GM12873 (cell line): Measurements from ENCODE around the gene RAB3C.

Experiments
- TF ChIP-seq, protein P1 (sequence below): IDR thresholded peaks from 2 replicates; pipeline ENCODE4 v1.5.1; 2012; ENCODE audit warnings: low read depth, mild to moderate bottlenecking, moderate library complexity, low read length, control low read depth; ENCODE audit not compliant: insufficient read depth; ENCODE audit errors: missing control alignments

Gene RAB3C

DNA sequence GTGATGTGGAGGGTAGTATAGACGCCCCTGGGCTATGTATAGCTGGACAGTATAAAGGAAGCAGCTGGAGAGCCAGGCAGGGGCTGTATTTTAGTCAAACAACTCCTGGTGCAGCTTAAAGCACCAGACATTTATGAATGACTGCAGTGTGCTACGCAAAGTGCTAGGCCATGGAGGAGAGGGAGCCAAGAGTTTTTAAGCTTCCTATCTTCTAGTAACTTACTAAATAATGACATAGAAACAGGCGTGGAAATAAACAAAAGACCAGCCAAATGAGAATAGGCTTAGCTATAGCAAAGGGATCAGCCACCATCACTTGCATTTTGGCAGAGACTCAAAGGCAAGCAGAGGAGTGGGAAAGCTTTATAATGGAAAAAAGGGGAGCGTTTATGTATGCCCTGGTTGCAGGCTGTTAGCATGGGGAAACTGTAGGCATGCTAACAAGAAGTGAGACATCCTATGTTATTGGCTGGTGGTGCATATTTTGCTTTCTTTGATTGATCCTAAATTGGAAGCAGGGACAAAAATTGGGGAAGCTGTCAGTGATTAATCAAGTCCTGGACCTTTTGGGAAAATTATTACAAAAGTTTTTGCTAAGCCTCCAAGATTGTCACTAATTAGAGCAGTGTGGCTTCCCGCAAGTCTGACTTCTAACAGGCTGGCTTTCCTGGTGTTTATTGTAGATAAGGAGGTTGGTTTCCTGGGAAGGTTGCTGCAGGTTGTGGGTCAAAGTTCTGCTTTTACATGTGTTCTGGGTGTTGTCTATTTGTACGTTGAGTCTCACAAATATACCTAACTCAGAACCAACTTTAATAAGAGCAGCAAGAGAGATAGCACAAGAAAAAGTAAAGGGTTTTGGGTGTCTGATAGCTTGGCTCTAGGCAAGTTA, 46.6 kb downstream of the RAB3C start:
- TF ChIP-seq, protein P1, sequence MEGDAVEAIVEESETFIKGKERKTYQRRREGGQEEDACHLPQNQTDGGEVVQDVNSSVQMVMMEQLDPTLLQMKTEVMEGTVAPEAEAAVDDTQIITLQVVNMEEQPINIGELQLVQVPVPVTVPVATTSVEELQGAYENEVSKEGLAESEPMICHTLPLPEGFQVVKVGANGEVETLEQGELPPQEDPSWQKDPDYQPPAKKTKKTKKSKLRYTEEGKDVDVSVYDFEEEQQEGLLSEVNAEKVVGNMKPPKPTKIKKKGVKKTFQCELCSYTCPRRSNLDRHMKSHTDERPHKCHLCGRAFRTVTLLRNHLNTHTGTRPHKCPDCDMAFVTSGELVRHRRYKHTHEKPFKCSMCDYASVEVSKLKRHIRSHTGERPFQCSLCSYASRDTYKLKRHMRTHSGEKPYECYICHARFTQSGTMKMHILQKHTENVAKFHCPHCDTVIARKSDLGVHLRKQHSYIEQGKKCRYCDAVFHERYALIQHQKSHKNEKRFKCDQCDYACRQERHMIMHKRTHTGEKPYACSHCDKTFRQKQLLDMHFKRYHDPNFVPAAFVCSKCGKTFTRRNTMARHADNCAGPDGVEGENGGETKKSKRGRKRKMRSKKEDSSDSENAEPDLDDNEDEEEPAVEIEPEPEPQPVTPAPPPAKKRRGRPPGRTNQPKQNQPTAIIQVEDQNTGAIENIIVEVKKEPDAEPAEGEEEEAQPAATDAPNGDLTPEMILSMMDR = no peak

DNA sequence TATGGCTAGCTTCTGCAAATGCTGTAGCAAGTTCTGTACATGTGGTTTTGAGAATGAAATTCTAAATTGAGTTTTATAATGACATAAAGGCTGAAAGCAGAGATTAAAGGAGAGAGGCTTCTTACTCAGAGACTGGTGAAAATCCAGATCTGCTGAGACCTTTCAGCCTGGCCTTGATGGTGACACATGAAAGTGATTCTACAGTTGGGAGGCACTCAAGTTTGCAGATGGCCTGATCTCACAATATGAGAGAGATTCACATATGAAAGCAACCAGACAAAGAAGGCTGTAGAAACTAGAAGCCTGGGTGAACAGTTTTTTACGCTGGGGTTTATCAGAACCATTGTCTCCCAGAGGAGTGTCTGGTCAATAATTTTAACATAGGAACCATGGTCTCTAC, 49.0 kb downstream of the RAB3C start:
- TF ChIP-seq, protein P1 = no peak

DNA sequence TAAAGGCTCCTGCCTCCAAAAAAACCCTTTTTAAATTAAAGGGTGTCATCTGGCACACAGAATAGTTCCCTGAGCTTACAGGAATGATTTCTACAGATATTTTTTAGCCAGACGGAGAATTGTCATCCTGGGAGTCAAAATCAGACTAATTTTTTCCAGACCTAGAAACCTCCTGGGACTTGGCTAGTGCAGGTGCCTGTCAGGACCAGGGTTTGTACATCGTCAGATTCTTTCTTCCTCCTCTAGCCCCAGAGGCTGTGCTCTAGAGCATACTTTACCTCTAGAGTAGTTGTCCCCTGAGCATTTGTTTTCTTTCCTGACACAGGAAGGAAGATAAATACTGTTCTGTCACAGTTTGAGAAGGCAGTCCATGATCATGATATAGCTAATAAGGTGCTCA, 52.5 kb downstream of the RAB3C start:
- TF ChIP-seq, protein P1 = no peak

DNA sequence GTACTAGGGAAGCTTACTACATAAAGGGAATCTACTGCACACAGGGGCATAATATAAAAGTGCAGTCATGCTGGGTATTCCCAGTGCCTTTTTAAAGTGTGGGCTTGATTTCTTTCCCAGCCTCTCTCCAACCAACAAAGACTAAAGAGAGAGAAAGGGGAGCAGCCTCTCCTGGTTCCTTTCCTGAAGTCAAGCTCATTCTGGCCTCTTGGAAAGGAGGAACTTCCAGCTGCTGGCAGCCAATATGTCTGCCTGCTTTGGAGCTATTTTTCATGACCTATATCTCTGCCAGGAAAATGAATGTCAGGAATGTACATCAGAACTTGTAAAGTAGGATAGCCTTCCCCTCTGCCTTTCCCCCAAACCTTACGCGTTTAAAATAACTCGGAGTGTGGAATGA, 57.1 kb downstream of the RAB3C start:
- TF ChIP-seq, protein P1 = no peak

DNA sequence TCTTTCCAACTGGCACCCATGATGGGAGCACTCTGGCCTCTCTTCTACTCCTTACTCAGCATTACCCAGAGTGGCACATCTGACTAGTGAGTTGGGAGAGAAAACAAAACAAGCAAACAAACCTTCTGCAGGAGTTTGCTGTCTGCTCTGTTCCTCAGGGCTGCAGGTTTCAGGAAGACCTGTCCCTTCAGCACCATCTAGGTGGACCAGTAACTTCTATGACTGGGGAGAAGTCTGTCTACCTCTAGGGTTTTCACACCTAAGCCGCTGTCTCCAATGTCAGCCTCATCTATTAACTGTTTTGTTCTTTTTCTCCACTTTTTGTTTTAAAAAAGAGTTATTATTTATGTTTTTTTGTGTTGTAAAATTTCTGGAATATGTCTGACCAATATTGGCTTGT, 58.7 kb downstream of the RAB3C start:
- TF ChIP-seq, protein P1 = no peak

DNA sequence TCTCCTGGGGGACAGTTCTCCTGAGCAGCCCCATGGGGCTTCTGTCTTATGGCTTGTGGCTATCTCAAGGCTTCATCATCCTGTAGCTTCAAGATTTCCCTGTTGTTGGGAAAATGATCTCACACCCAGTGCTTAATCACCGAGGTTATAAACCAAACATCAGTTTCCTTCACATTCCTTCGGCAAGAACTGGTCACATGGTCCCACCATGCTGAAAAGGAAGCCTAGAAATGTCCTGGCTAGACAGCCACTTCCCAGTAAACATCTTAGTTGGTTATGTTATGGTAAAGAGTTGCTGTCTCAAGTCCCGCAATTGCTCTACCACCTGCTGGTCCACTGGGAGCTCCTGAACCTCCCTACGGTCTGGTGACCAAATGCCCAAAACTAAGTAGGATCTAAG, 66.0 kb downstream of the RAB3C start:
- TF ChIP-seq, protein P1 = no peak

DNA sequence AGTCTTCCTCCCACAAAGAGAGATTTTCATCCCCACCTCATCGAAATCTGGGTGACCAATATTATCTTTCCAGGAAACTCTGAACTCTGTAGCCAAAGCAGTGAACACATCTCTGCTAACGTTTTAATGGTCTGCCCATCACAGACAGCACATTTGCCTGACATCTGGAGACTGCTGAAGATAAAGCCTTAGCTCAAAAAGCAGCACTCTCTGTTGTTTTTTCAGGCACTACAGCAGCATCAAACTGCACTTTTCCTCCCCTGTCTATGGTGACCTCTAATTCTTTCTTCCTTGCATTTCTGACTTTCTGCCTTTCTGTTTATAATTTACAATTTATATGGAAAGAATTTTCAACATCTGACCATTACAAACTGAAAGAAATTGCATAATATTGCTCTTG, 66.8 kb downstream of the RAB3C start:
- TF ChIP-seq, protein P1 = no peak
